Right forelimb (tissue), 1 donor: ENCODE results near the gene CAPN7.

ENCODE experiments used
- DNase-seq: peaks from one replicate; pipeline ENCODE4 v3.0.0-alpha.2; 2018

The CAPN7 gene

GRCh38 chr3:15301761-15302160 lies 95.7 kb downstream of the CAPN7 start:
- no peak for DNase-seq
